Breast epithelium (tissue), 3 donors: ENCODE data around the gene FAM227A.

Source experiments
- CTCF ChIP-seq, 3 donors: fragments of 450-650 bp; IDR thresholded peaks; one replicate each; pipeline ENCODE4 v1.5.1; 2016 to 2017; ENCODE audit warnings: antibody characterized with exemption in 3 of 3, mild to moderate bottlenecking in 3 of 3, moderate library complexity in 3 of 3
- POLR2A ChIP-seq: fragments of 450-650 bp; IDR thresholded peaks from one replicate; pipeline ENCODE4 v1.6.1; 2016; ENCODE audit warnings: antibody characterized with exemption, mild to moderate bottlenecking, moderate library complexity
- POLR2AphosphoS5 ChIP-seq, 3 donors: sonication (generic); formaldehyde crosslinking; IDR thresholded peaks; one replicate each; pipeline ENCODE4 v1.6.1; 2017; ENCODE audit warnings: antibody characterized with exemption in 3 of 3

GRCh38 chr22:38565441-38565840 lies 90.8 kb downstream of the FAM227A start:
- no peak for TF ChIP-seq CTCF (IDR thresholded peaks at IDR 0.05)
- no peak for TF ChIP-seq POLR2AphosphoS5 (IDR thresholded peaks at IDR 0.05)
- no peak for TF ChIP-seq POLR2A
